Caco-2 (cell line): ENCODE data around the gene QARS1. TPM values are rescaled to one million over a fixed set of nuclear protein-coding genes. Genes with fewer than 3 reads are reported as not detected.

ENCODE experiments used
- BruUV-seq: library from RNA; stranded (reverse); fragments of 400-500 nt; replicated peaks from 2 replicates; lab custom pipeline; 2021; lab: Mats Ljungman, UMichigan
- CTCF ChIA-PET: fragments of 300-600 bp; sonication (Branson Sonifier 250); formaldehyde crosslinking; loops from one replicate; lab custom pipeline; 2022; ENCODE audit warnings: antibody characterized with exemption; lab: Charles Lee
- POLR2A ChIA-PET: fragments of 300-600 bp; sonication (Branson Sonifier 250); formaldehyde crosslinking; loops from one replicate; lab custom pipeline; 2022; ENCODE audit warnings: antibody characterized with exemption; lab: Charles Lee
- DNase-seq, 2 experiments: peaks; one replicate each; pipeline versions ENCODE4 v3.0.0 to v3.0.0-alpha.2; 2020 to 2022
- H3K27me3 ChIP-seq: replicated peaks from 2 replicates; pipeline ENCODE4 v1.6.0; 2011; ENCODE audit warnings: low read length; ENCODE audit not compliant: control insufficient read depth, insufficient read depth
- H3K36me3 ChIP-seq: 2 replicates; pipeline ENCODE4 v1.5.1; 2011; ENCODE audit warnings: low read length; ENCODE audit not compliant: control insufficient read depth, insufficient read depth
- H3K4me1 ChIP-seq: fragments of 250-450 bp; sonication (Bioruptor Pico); 2 replicates; pipeline ENCODE4 v1.5.1; 2020; ENCODE audit warnings: mild to moderate bottlenecking
- H3K4me3 ChIP-seq: 2 replicates; pipeline ENCODE4 v1.5.1; 2011; ENCODE audit warnings: low read depth, mild to moderate bottlenecking, control low read depth, low read length
- H3K9me3 ChIP-seq: fragments of 250-450 bp; sonication (Bioruptor Pico); 2 replicates; pipeline ENCODE4 v1.5.1; 2020; ENCODE audit warnings: mild to moderate bottlenecking, moderate library complexity
- H3K27ac Mint-ChIP-seq: one replicate; pipeline ENCODE4 v1.8.0; 2022; ENCODE audit warnings: mixed read lengths; ENCODE audit not compliant: unreplicated experiment
- H3K27me3 Mint-ChIP-seq: one replicate; pipeline ENCODE4 v1.8.0; 2022; ENCODE audit warnings: mixed read lengths; ENCODE audit not compliant: insufficient read depth, unreplicated experiment
- H3K36me3 Mint-ChIP-seq: one replicate; pipeline ENCODE4 v1.8.0; 2022; ENCODE audit warnings: mild to moderate bottlenecking, mixed read lengths; ENCODE audit not compliant: insufficient read depth, unreplicated experiment
- H3K4me1 Mint-ChIP-seq: one replicate; pipeline ENCODE4 v1.8.0; 2022; ENCODE audit warnings: low read depth, mixed read lengths; ENCODE audit not compliant: unreplicated experiment
- H3K4me3 Mint-ChIP-seq: one replicate; pipeline ENCODE4 v1.8.0; 2022; ENCODE audit warnings: mild to moderate bottlenecking, moderate library complexity, mixed read lengths; ENCODE audit not compliant: unreplicated experiment
- H3K9me3 Mint-ChIP-seq: one replicate; pipeline ENCODE4 v1.8.0; 2022; ENCODE audit warnings: mixed read lengths; ENCODE audit not compliant: unreplicated experiment
- CTCF ChIP-seq, 2 experiments: fragments of 200-600 bp in 1 of 2; IDR thresholded peaks; 1 replicate in 1 of 2; 2 replicates in 1 of 2; pipeline versions ENCODE4 v1.5.1 to v1.8.0; 2011 to 2022; ENCODE audit warnings: antibody characterized with exemption in 1 of 2, control low read depth in 1 of 2, inconsistent platforms in 1 of 2, low read depth in 1 of 2, low read length in 1 of 2, mild to moderate bottlenecking in 1 of 2, moderate library complexity in 1 of 2; ENCODE audit not compliant: insufficient read depth in 1 of 2, severe bottlenecking in 1 of 2, unreplicated experiment in 1 of 2
- intact Hi-C: fragments of 100-400 bp; cut with micrococcal nuclease; formaldehyde crosslinking; loops from one replicate; pipeline ENCODE4 v1.10.0; 2022; ENCODE audit not compliant: unreplicated experiment
- total RNA-seq: library from RNA; stranded (reverse); gene quantifications from 2 replicates; pipeline ENCODE4 v1.2.3, GENCODE V29; 2022

Gene QARS1
- total RNA-seq, 1 experiment from 2014 or later, result 361 TPM

DNA sequence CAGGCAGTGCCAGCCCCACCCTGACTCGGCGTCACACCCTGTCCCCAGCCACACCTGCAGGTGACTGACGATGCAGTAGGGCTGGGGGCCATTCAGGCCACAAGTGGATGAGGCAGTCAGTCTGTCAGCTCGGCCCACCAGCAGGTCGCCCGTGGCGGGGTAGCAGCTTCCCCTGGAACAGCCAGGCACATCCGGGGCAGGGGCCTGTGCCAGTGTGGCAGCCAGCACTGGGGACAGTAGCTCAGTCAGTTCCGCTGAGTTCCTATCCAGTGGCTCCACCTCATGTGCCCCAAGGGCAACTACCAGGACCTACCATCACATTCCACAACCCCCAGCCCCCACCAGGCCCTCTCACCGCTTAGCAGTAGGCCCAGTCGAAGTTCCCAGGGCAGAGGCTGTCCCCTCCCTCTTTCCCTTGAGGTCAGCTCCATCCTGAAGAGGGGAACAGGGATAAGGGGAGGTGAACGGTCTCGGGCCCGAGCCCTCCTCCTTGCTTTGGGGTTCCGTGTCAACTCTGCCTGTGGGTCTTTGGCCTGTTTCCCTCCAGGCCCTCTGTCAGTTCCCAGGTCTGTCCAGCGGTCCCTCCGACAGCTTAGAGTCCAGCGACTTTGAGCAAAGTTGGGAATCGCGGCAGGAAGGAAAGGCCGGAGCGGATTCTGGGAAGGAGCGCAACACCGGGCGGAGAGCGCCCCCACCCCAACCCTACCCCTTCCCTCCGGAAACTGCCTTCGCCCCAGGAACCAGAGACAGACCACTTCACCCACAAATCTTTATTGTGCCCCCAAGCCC, 28.1 kb upstream of the QARS1 start, which contains the start of gene LAMB2:
Gene LAMB2, minus strand, starts transcription at position 614 of the 789 bp plus-strand sequence. Its CDS starts 183 bp downstream, at position 431.
- Mint-ChIP-seq H3K9me3 (no peaks in the 10 kb centered on the region), H3K4me1 (peaks cover 13% of the 10 kb centered on the region), H3K4me3 (peak within 1 kb of the TSS; percentile 93), H3K36me3 (peaks cover 26% of the 10 kb centered on the region), H3K27ac (peak within 1 kb of the TSS; percentile 90), H3K27me3 (no peaks in the 10 kb centered on the region)
- peaks cover 3% of the 10 kb centered on the region; the same call in 1 of the 2 replicates for H3K36me3 ChIP-seq
- peaks cover 15% of the 10 kb centered on the region for H3K4me1 ChIP-seq
- H3K9me3 ChIP-seq, result no peaks in the 10 kb centered on the region
- peak within 1 kb of the TSS; percentile 66 for H3K4me3 ChIP-seq
- DNase-seq, result peak; percentile 87 to 88
- TF ChIP-seq CTCF (IDR thresholded peaks at IDR 0.05; ENCODE audit: insufficient read depth in 1 of 2, low read depth in 1 of 2, low read length in 1 of 2, severe bottlenecking in 1 of 2, unreplicated experiment in 1 of 2), result peak in 1 of 2 experiments; percentile 53
- intact Hi-C loops, result loop anchor here (1.0 kb wide), 3 partner anchors 12 to 38 kb away; partner anchors contain the start of genes QRICH1 and USP19
- CTCF ChIA-PET, result interaction anchor here (1.0 to 2.0 kb wide), 5 partner anchors 12 to 447 kb away, joined by 4 to 15 read pairs (median 6); partner anchors contain the start of genes NCKIPSD, NDUFAF3, QRICH1 and USP19
- no peaks in the 10 kb centered on the region for H3K27me3 ChIP-seq
- POLR2A ChIA-PET, result interaction anchor here (0.5 to 3.1 kb wide), 8 partner anchors 12 to 296 kb away, joined by 3 to 27 read pairs (median 4); partner anchors contain the start of genes IMPDH2, NDUFAF3, NICN1 and QRICH1
- TSS peak; percentile 81 for BruUV-seq

DNA sequence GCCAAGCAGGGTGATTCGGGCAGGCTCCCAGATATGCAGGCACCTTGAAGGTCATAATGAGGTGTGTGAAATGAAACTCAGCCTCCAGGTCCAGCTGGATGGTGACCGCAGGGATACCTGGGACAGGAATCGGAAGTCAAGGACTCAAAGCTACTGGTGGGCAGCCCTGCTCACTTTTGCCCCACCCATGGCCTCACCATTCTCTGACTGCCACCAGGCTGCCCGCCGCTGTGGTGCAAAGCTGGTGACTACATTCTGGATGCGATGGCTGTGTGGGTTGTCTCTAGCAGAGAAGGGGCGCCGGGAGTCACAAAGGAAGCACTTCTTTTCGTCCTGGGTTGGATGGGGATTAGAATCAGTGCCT, 27.5 kb upstream of the QARS1 start:
- peaks cover 13% of the 10 kb centered on the region for H3K4me1 Mint-ChIP-seq
- Histone ChIP-seq H3K4me1 (peaks cover 15% of the 10 kb centered on the region), H3K36me3 (peaks cover 3% of the 10 kb centered on the region; the same call in 1 of the 2 replicates), H3K4me3 (peak overlapping the region; percentile 66), H3K27me3 (no peaks in the 10 kb centered on the region), H3K9me3 (no peaks in the 10 kb centered on the region)
- intact Hi-C loops, result loop anchor here (1.0 kb wide), 1 partner anchor 12 kb away; the partner anchor contains the start of gene USP19
- H3K27me3 Mint-ChIP-seq, result no peaks in the 10 kb centered on the region
- H3K27ac Mint-ChIP-seq, result peak overlapping the region; percentile 90
- TF ChIP-seq CTCF (IDR thresholded peaks at IDR 0.05; ENCODE audit: insufficient read depth in 1 of 2, low read depth in 1 of 2, low read length in 1 of 2, severe bottlenecking in 1 of 2, unreplicated experiment in 1 of 2), result no peak
- no peaks in the 10 kb centered on the region for H3K9me3 Mint-ChIP-seq
- CTCF ChIA-PET, result interaction anchor here (1.0 to 2.0 kb wide), 4 partner anchors 11 to 144 kb away, joined by 6 to 15 read pairs (median 6); partner anchors contain the start of genes NDUFAF3, QRICH1 and USP19
- POLR2A ChIA-PET, result interaction anchor here (0.9 to 3.1 kb wide), 6 partner anchors 12 to 297 kb away, joined by 3 to 27 read pairs (median 4); partner anchors contain the start of genes IMPDH2, NICN1, QRICH1 and USP19
- H3K4me3 Mint-ChIP-seq, result peak overlapping the region; percentile 93
- BruUV-seq, result no TSS peak
- peaks cover 26% of the 10 kb centered on the region for H3K36me3 Mint-ChIP-seq
- DNase-seq, result no peak

DNA sequence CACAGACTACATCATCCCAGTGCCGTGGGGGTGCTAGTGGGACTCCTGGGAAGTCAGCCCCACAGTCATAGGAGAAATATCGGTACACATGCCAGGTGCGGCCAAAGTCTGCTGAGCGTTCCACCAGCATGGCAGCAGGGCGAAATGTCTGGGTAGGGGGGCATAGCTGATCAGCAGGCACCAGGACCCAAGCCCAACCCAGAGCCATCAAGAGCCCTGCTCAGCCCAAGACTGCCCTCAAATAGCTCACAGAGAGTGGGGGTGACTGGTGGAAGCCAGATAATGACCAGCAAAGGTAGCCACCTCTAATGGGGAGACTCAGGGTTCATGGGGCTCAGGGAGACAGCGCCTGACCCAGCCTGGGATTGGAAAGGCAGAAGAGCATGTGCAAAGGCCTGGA, 27.0 kb upstream of the QARS1 start:
- ChIA-PET CTCF (interaction anchor here (1.4 to 1.5 kb wide), 2 partner anchors 11 to 110 kb away, joined by 6 read pairs; partner anchors contain the start of genes NDUFAF3 and USP19), POLR2A (interaction anchor here (1.7 to 3.1 kb wide), 2 partner anchors 11 to 37 kb away, joined by 12 to 27 read pairs; partner anchors contain the start of genes QRICH1 and USP19)
- DNase-seq, result no peak
- Histone ChIP-seq H3K4me1 (peaks cover 15% of the 10 kb centered on the region), H3K9me3 (no peaks in the 10 kb centered on the region), H3K4me3 (peak overlapping the region; percentile 66), H3K27me3 (no peaks in the 10 kb centered on the region), H3K36me3 (peaks cover 3% of the 10 kb centered on the region; the same call in 1 of the 2 replicates)
- TF ChIP-seq CTCF (IDR thresholded peaks at IDR 0.05; ENCODE audit: insufficient read depth in 1 of 2, low read depth in 1 of 2, low read length in 1 of 2, severe bottlenecking in 1 of 2, unreplicated experiment in 1 of 2), result no peak
- peaks cover 30% of the 10 kb centered on the region for H3K36me3 Mint-ChIP-seq
- intact Hi-C loops, result no loop called here
- no peaks in the 10 kb centered on the region for H3K27me3 Mint-ChIP-seq
- no TSS peak for BruUV-seq
- H3K27ac Mint-ChIP-seq, result peak overlapping the region; percentile 90
- peak overlapping the region; percentile 93 for H3K4me3 Mint-ChIP-seq
- H3K4me1 Mint-ChIP-seq, result peaks cover 13% of the 10 kb centered on the region
- H3K9me3 Mint-ChIP-seq, result no peaks in the 10 kb centered on the region
